Immature natural killer cell (primary cell): ENCODE measurements around the gene SLC10A6. TPM values are rescaled to one million over a fixed set of nuclear protein-coding genes. Genes with fewer than 3 reads are reported as not detected.

Experiments
- DNase-seq, 3 donors: peaks; one replicate each; pipeline ENCODE4 v3.0.0; 2022; ENCODE audit warnings: mixed read lengths in 1 of 3
- H3K27ac Mint-ChIP-seq, 6 donors: one replicate each; pipeline ENCODE4 v1.8.0; 2020; ENCODE audit warnings: mixed read lengths in 6 of 6, mild to moderate bottlenecking in 5 of 6, inconsistent platforms in 4 of 6, moderate library complexity in 3 of 6
- H3K27me3 Mint-ChIP-seq, 3 donors: one replicate each; pipeline ENCODE4 v1.8.0; 2020 to 2021; ENCODE audit warnings: low read depth in 3 of 3, mild to moderate bottlenecking in 3 of 3, mixed read lengths in 3 of 3, moderate library complexity in 3 of 3, inconsistent platforms in 1 of 3
- H3K36me3 Mint-ChIP-seq, 3 donors: one replicate each; pipeline ENCODE4 v1.8.0; 2020; ENCODE audit warnings: mixed read lengths in 3 of 3, inconsistent platforms in 2 of 3, mild to moderate bottlenecking in 2 of 3
- H3K4me1 Mint-ChIP-seq, 2 donors: one replicate each; pipeline ENCODE4 v1.8.0; 2020; ENCODE audit warnings: inconsistent platforms in 2 of 2, mild to moderate bottlenecking in 2 of 2, mixed read lengths in 2 of 2, moderate library complexity in 1 of 2
- H3K4me3 Mint-ChIP-seq, 5 donors: one replicate each; pipeline ENCODE4 v1.8.0; 2020; ENCODE audit warnings: mild to moderate bottlenecking in 5 of 5, mixed read lengths in 5 of 5, inconsistent platforms in 3 of 5, moderate library complexity in 3 of 5
- H3K9me3 Mint-ChIP-seq, 6 donors: one replicate each; pipeline ENCODE4 v1.8.0; 2020; ENCODE audit warnings: mild to moderate bottlenecking in 6 of 6, mixed read lengths in 6 of 6, inconsistent platforms in 4 of 6, moderate library complexity in 3 of 6
- polyA plus RNA-seq, 3 donors: library from polyadenylated mRNA; unstranded; fragments of 300-500 nt; fragmentation: Illumina TruSeq; gene quantifications; one replicate each; pipeline ENCODE4 v1.2.3, GENCODE V29; 2021

The SLC10A6 gene
- polyA plus RNA-seq, 3 donors from 2014 or later = not detected

DNA sequence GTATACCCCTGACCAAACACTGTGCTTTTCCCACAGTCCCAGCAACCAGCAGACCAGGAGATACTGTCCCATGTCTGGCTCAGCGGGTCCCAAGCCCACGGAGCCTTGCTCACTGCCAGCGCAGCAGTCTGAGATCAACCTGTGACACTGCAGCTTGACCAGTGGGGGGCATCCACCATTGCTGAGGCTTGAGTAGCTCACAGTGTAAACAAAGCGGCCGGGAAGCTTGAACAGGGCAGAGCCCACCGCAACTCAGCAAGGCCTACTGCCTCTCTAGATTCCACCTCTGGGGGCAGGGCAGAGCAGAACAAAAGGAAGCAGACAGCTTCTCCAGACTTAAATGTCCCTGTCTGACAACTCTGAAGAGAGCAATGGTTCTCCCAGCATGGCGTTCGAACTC is 58.1 kb downstream of the SLC10A6 start:
- no peak for DNase-seq
- H3K27ac Mint-ChIP-seq = no peak overlapping the region
- peaks cover 0 to 4% (median 0%) of the 10 kb centered on the region in 3 donors for H3K27me3 Mint-ChIP-seq
- H3K4me1 Mint-ChIP-seq = no peaks in the 10 kb centered on the region
- H3K4me3 Mint-ChIP-seq = no peak overlapping the region
- H3K9me3 Mint-ChIP-seq = peaks cover 0 to 9% (median 3%) of the 10 kb centered on the region in 6 donors
- H3K36me3 Mint-ChIP-seq = peaks cover 0 to 4% (median 0%) of the 10 kb centered on the region in 3 donors

GRCh38 chr4:86788826-86789225 is 60.4 kb downstream of the SLC10A6 start:
- H3K36me3 Mint-ChIP-seq = peaks cover 0 to 4% (median 0%) of the 10 kb centered on the region in 3 donors

DNA sequence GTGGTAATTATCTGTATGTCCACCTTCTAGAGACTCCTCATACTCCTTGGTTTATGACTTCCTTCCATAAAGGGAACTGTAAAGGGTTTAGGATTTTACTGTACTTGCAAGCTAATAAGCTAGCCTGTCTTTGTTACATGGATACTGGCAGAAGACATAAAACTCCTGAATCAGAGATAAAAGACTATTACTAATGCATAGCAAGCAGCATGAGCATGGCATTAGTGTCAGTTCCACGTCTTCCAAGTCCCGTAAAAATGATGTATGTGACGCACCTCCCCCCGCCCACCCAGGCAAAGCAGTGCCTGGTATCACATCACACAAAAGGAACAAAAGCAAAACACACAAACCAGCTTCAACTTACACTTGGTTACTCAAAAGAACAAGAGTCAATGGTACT is 71.0 kb downstream of the SLC10A6 start:
- DNase-seq = no peak
- H3K27me3 Mint-ChIP-seq = peaks cover 0 to 2% (median 2%) of the 10 kb centered on the region in 3 donors
- H3K9me3 Mint-ChIP-seq = peaks cover 0 to 2% (median 0%) of the 10 kb centered on the region in 6 donors
- no peak overlapping the region for H3K27ac Mint-ChIP-seq
- H3K4me3 Mint-ChIP-seq = no peak overlapping the region
- peaks cover 0 to 3% (median 0%) of the 10 kb centered on the region in 3 donors for H3K36me3 Mint-ChIP-seq
- H3K4me1 Mint-ChIP-seq = no peaks in the 10 kb centered on the region

More at GRCh38 chr4:86788826-86789225, 60.4 kb downstream of the SLC10A6 start:
- Mint-ChIP-seq H3K4me3 (no peak overlapping the region), H3K9me3 (peaks cover 0 to 7% (median 2%) of the 10 kb centered on the region in 6 donors), H3K4me1 (no peaks in the 10 kb centered on the region), H3K27ac (no peak overlapping the region), H3K27me3 (no peaks in the 10 kb centered on the region)
- no peak for DNase-seq

GRCh38 chr4:86775061-86775460 is 74.1 kb downstream of the SLC10A6 start:
- H3K36me3 Mint-ChIP-seq = peaks cover 0 to 3% (median 0%) of the 10 kb centered on the region in 3 donors
- H3K4me1 Mint-ChIP-seq = no peaks in the 10 kb centered on the region
- H3K27ac Mint-ChIP-seq = no peak overlapping the region
- H3K27me3 Mint-ChIP-seq = peaks cover 0 to 2% (median 2%) of the 10 kb centered on the region in 3 donors
- no peak for DNase-seq
- no peak overlapping the region for H3K4me3 Mint-ChIP-seq
- H3K9me3 Mint-ChIP-seq = no peaks in the 10 kb centered on the region

Other genes starting within 250 kb of the SLC10A6 start
- gene C4orf36, start 43.0 kb upstream of the SLC10A6 start, polyA plus RNA-seq = under 1 TPM in 1 of 3 donors, not detected in 2; 0.18 TPM
- 10 to 100 TPM; 10.1 to 35.3 (median 13.9) TPM for gene AFF1, start 85.6 kb upstream of the SLC10A6 start, polyA plus RNA-seq